Naive thymus-derived CD8-positive, alpha-beta T cell (primary cell): ENCODE data around the gene NAA40. TPM values are rescaled to one million over a fixed set of nuclear protein-coding genes. Genes with fewer than 3 reads are reported as not detected.

Experiments used
- ATAC-seq, 2 donors: fragments of 150-1000 bp; cut with Tn5 transposase in 1 of 2; sonication (Bioruptor Pico), chemical (Tn5 transposase) in 1 of 2; 1 replicate in 1 of 2; 2 replicates in 1 of 2; pipeline ENCODE4 v1.10.0; 2021; ENCODE audit warnings: mild to moderate bottlenecking in 2 of 2, moderate library complexity in 2 of 2
- POLR2A ChIA-PET: fragments of 350-600 bp; sonication (Branson Sonifier 250); formaldehyde crosslinking; loops from one replicate; lab custom pipeline; 2021; ENCODE audit warnings: antibody characterized with exemption; lab: Charles Lee
- DNase-seq, 10 donors: peaks; one replicate each; pipeline versions ENCODE4 v3.0.0 to v3.0.0-alpha.2; 2020 to 2022
- H3K27ac Mint-ChIP-seq, 10 donors: one replicate each; pipeline ENCODE4 v1.8.0; 2020 to 2022; ENCODE audit warnings: mild to moderate bottlenecking in 10 of 10, mixed read lengths in 10 of 10, moderate library complexity in 4 of 10, inconsistent platforms in 1 of 10
- H3K27me3 Mint-ChIP-seq, 5 donors: one replicate each; pipeline ENCODE4 v1.8.0; 2021 to 2022; ENCODE audit warnings: mixed read lengths in 5 of 5
- H3K36me3 Mint-ChIP-seq, 3 donors: one replicate each; pipeline ENCODE4 v1.8.0; 2020 to 2022; ENCODE audit warnings: mixed read lengths in 3 of 3, mild to moderate bottlenecking in 2 of 3, inconsistent platforms in 1 of 3
- H3K4me1 Mint-ChIP-seq, 4 donors: one replicate each; pipeline ENCODE4 v1.8.0; 2021 to 2022; ENCODE audit warnings: mixed read lengths in 4 of 4
- H3K4me3 Mint-ChIP-seq, 10 donors: one replicate each; pipeline ENCODE4 v1.8.0; 2020 to 2022; ENCODE audit warnings: mild to moderate bottlenecking in 10 of 10, mixed read lengths in 10 of 10, moderate library complexity in 6 of 10, inconsistent platforms in 1 of 10
- H3K9me3 Mint-ChIP-seq, 9 donors: one replicate each; pipeline ENCODE4 v1.8.0; 2020 to 2022; ENCODE audit warnings: mixed read lengths in 9 of 9, mild to moderate bottlenecking in 3 of 9, inconsistent platforms in 1 of 9, moderate library complexity in 1 of 9
- polyA plus RNA-seq, 3 donors: library from polyadenylated mRNA; unstranded; fragments of 300-500 nt; fragmentation: Illumina TruSeq; gene quantifications; one replicate each; pipeline ENCODE4 v1.2.3, GENCODE V29; 2021
- total RNA-seq, 8 experiments: library from RNA in 2 of 8; stranded (reverse) in 2 of 8; gene quantifications; one replicate each; pipeline ENCODE4 v1.2.3 and lab custom pipeline; 2021 to 2026

The NAA40 gene
- total and polyA plus RNA-seq, 5 experiments from 2014 or later = 6.2 to 28.0 (median 14.6) TPM

DNA sequence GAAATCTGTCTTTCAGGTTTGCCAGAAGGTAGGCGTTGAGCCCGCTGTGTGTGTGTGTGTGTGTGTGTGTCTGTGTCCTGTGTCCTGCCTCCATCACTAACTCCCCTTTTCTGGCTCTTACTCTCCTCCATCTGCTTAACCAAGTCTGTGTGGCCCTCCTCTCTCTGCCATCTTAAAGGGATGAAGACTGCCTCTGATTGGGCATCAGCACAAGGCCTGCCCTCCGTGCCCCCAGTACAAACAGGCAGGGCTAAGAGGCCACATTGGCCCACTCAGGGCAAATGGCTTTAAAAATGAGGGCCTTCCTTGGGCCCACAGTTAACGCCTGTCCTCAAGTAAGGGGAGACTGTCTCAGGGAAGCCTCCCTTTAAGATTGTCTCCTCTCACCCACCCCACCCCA is 32.7 kb upstream of the NAA40 start:
- Mint-ChIP-seq H3K27me3 (no peaks in the 10 kb centered on the region), H3K4me3 (no peak overlapping the region), H3K36me3 (peaks cover 3 to 73% (median 10%) of the 10 kb centered on the region in 3 donors), H3K9me3 (no peaks in the 10 kb centered on the region), H3K4me1 (peaks cover 0 to 22% (median 8%) of the 10 kb centered on the region in 4 donors), H3K27ac (peak overlapping the region in 3 of 10 donors; percentile 29 to 85 (median 60))
- POLR2A ChIA-PET = interaction anchor here (0.8 to 2.8 kb wide), 5 partner anchors 14 to 71 kb away, joined by 3 to 20 read pairs (median 3); partner anchors contain the start of gene MARK2
- no peak for DNase-seq
- ATAC-seq = no peak

DNA sequence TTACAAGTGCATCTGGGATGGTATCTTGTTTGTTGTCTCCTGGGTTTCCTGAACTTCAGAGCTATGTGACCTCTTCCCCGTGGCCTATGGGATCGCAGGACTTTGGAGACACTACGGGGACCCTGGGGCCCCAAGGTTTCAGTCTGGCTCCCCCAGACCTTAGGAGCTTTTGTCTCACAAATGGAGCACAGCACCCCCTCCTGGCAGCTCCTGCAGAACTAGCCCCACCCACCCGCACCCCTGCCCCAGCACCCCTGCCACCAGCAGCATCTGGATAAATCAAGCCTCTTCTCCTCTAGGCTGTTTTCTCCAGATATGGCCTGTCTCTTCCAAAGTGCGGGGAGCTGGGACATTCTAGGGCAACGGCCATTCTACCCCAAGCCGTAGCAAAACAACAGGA is 32.2 kb upstream of the NAA40 start:
- DNase-seq = peak; percentile 42 to 80 (median 56)
- Mint-ChIP-seq H3K4me3 (no peak overlapping the region), H3K4me1 (peaks cover 0 to 17% (median 6%) of the 10 kb centered on the region in 4 donors), H3K27me3 (no peaks in the 10 kb centered on the region), H3K27ac (peak overlapping the region in 3 of 10 donors; percentile 57 to 76 (median 70)), H3K9me3 (no peaks in the 10 kb centered on the region), H3K36me3 (peaks cover 0 to 68% (median 10%) of the 10 kb centered on the region in 3 donors)
- POLR2A ChIA-PET = interaction anchor here (0.8 to 2.8 kb wide), 6 partner anchors 14 to 71 kb away, joined by 3 to 20 read pairs (median 3); partner anchors contain the start of gene MARK2
- peak; percentile 65 to 75 for ATAC-seq

DNA sequence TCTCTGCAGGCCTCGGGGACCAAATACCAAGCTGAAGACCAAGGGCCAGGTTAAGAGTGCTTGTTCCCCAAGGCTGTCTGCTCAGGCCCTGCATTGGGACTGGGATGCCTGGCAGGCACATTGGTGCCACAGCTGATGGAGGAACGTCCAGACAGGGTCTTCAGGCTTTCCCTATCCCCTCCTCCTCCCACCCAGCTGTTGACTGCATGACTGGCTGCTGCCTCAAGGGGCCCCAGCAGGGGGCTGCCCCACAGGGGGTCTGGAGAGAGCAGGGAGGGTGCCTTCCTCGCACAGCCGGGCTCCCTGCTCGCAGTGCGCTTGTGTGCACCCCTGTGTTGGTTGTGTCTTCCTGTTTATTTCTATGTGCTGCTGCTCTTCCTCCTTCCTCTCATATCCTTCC is 31.7 kb upstream of the NAA40 start:
- Mint-ChIP-seq H3K9me3 (no peaks in the 10 kb centered on the region), H3K27ac (no peak overlapping the region), H3K36me3 (peaks cover 0 to 63% (median 7%) of the 10 kb centered on the region in 3 donors), H3K4me3 (no peak overlapping the region), H3K27me3 (no peaks in the 10 kb centered on the region), H3K4me1 (peaks cover 0 to 12% (median 5%) of the 10 kb centered on the region in 4 donors)
- DNase-seq (no peak), ATAC-seq (no peak)
- POLR2A ChIA-PET = interaction anchor here (0.8 to 2.8 kb wide), 6 partner anchors 15 to 72 kb away, joined by 3 to 20 read pairs (median 3); partner anchors contain the start of gene MARK2

DNA sequence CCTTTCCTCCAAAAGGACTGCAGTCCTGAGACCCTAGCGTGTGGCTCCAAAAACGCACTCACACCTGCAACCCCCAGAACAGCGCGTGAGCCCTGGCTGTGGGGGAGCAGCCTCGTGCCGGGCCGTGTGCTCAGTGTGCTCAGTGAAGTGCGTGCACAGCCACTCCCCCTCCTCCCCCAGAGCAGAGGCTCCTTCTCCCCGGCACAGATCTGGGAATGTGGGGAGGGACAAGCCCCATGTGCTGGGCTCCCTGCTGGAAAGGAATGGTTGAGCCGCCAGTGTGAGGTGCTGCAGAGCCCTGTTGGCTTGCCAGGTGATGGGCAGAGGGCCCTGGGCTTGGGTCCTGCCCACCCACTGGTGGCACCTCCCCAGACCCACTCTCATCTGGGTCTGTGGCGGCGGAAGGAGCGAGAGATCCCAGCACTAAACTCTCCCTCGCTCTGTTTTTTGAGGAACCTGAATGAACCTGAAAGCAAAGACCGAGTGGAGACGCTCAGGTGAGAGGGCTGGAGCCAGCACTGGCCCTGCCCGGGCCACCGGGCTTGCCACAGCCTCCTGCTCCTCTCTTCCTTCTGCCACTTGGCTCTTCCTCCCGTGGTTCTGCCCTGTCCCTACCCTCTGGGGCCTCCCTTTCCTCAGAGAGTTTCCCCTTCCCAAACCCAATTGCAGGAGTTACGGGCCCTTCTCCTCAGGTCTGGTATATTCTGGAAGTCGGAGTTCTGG is 30.8 kb upstream of the NAA40 start:
- no peaks in the 10 kb centered on the region for H3K9me3 Mint-ChIP-seq
- H3K4me1 Mint-ChIP-seq = peaks cover 0 to 12% (median 5%) of the 10 kb centered on the region in 4 donors
- no peak for DNase-seq
- no peak overlapping the region for H3K4me3 Mint-ChIP-seq
- no peak for ATAC-seq
- H3K36me3 Mint-ChIP-seq = peaks cover 0 to 56% (median 7%) of the 10 kb centered on the region in 3 donors
- no peak overlapping the region for H3K27ac Mint-ChIP-seq
- POLR2A ChIA-PET = no interaction called here
- no peaks in the 10 kb centered on the region for H3K27me3 Mint-ChIP-seq

DNA sequence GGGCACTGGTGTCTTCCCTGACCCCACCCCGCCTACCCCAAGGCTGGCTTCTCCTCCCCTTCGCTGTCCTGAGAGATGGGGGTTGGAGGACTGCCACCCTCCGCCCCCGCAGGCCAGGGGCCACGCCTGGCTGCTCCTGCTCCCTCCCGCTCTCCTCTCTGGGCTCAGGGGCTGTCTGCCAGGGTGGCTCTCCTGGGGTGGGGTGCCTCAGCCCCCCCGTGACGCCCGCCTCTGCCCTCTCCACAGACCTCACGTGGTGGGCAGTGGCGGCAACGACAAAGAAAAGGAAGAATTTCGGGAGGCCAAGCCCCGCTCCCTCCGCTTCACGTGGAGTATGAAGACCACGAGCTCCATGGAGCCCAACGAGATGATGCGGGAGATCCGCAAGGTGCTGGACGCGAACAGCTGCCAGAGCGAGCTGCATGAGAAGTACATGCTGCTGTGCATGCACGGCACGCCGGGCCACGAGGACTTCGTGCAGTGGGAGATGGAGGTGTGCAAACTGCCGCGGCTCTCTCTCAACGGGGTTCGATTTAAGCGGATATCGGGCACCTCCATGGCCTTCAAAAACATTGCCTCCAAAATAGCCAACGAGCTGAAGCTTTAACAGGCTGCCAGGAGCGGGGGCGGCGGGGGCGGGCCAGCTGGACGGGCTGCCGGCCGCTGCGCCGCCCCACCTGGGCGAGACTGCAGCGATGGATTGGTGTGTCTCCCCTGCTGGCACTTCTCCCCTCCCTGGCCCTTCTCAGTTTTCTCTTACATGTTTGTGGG is 30.0 kb upstream of the NAA40 start:
- Mint-ChIP-seq H3K36me3 (peaks cover 0 to 48% (median 3%) of the 10 kb centered on the region in 3 donors), H3K27me3 (no peaks in the 10 kb centered on the region), H3K4me1 (peaks cover 0 to 12% (median 4%) of the 10 kb centered on the region in 4 donors), H3K9me3 (no peaks in the 10 kb centered on the region), H3K27ac (no peak overlapping the region), H3K4me3 (peak overlapping the region in 1 of 10 donors; percentile 38)
- no peak for DNase-seq
- POLR2A ChIA-PET = interaction anchor here (1.2 kb wide), 1 partner anchor 70 kb away, joined by 3 read pairs; the partner anchor contains the start of gene MARK2
- no peak for ATAC-seq

DNA sequence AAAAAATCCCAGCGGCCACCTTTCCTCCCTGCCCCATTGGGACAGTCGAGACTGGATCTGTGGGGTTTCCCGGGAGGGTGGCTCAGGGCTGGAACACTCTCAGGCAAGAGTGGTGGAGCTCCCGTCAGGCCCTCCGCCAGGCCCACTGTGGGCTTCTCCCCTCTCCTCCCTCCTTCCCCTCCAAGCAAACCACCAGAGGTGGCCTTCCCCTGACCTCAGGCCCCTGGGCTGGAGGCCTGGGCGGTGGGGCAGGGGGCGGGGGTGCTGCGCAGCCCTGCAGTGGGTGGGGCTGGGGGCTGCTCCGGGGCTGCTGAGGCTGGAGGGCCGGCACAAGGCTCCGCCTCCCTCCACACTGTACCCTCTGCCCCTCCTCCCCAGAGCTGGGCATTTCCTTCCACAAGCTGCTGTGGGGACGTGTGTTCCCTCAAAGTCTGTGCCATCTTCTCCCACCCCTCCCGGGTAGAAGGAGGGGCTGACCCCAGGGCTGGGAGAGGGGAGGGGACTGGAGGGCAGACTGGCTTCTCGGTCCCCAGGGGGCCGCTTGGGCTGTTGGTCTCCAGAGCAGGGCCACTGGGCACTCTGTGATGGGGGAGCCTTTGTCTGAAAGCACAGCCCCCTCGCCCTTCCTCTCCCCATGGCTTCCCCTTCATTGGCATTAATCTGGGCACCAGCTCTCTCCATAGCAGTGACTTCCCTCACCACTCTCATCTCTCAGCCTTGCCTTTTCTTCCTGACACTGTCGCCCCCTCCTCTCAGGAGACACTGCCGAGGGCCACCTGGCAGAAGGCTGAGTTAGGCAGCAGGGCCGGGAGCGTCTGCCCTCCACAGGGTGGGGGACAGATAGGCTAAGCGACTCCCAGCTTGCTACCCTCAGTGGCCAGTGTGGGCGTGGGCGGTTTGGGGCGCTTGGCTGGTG is 29.0 kb upstream of the NAA40 start:
- DNase-seq (no peak), ATAC-seq (no peak)
- peak overlapping the region in 1 of 10 donors; percentile 28 for H3K4me3 Mint-ChIP-seq
- no peaks in the 10 kb centered on the region for H3K27me3 Mint-ChIP-seq
- POLR2A ChIA-PET = interaction anchor here (0.5 to 1.2 kb wide), 2 partner anchors 71 to 1272 kb away, joined by 3 read pairs; partner anchors contain the start of gene MARK2
- H3K36me3 Mint-ChIP-seq = peaks cover 0 to 38% (median 2%) of the 10 kb centered on the region in 3 donors
- no peaks in the 10 kb centered on the region for H3K9me3 Mint-ChIP-seq
- H3K4me1 Mint-ChIP-seq = peaks cover 0 to 12% (median 5%) of the 10 kb centered on the region in 4 donors
- peak overlapping the region in 4 of 10 donors; percentile 25 to 72 (median 36) for H3K27ac Mint-ChIP-seq

DNA sequence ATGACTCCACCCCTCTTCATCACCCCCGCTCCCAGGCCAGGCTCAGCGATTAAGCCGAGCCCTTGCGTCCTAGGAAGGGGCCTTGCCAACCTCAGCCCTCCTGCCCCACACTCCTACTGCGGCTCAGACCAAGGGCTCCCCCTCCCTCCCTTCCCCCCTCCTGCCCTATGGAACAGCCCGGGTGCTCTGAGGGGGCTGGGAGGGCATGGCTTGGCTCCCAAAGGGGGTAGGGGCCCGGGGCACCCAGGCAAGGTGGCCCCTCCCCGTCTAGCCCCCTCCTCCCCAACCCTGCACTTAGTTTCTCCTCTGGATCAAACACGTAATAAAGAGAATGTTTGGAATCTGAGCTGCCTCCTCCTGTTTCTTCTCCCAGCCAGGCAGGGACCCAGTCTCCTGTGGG is 28.1 kb upstream of the NAA40 start:
- no peak for DNase-seq
- ATAC-seq = no peak
- Mint-ChIP-seq H3K27me3 (no peaks in the 10 kb centered on the region), H3K36me3 (peaks cover 0 to 30% (median 2%) of the 10 kb centered on the region in 3 donors), H3K4me1 (peaks cover 0 to 17% (median 7%) of the 10 kb centered on the region in 4 donors), H3K27ac (peak overlapping the region in 1 of 10 donors; percentile 71), H3K9me3 (no peaks in the 10 kb centered on the region), H3K4me3 (peak overlapping the region in 1 of 10 donors; percentile 54)
- POLR2A ChIA-PET = no interaction called here

DNA sequence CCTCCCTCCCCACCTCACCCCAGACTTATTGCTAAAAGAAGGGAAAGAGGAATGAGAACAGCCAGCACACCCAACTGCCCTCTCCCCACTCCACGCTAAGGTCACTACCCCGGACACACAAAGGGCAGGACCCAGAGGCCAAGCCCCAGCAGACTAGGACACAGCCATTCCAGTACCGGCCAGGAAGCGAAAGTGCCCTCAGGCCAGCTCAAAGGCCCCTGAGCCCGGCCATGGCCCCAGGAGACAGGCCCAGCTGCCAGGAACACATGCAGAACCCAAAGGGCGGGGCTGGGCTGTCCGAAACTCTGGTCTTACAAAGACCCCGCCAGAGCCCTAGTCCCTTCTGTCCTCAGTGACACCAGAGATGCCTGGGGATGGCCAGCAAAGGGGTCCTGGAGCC is 27.4 kb upstream of the NAA40 start:
- Mint-ChIP-seq H3K27ac (peak overlapping the region in 3 of 10 donors; percentile 17 to 71 (median 62)), H3K36me3 (peaks cover 0 to 24% (median 1%) of the 10 kb centered on the region in 3 donors), H3K27me3 (no peaks in the 10 kb centered on the region), H3K9me3 (no peaks in the 10 kb centered on the region), H3K4me1 (peaks cover 3 to 17% (median 9%) of the 10 kb centered on the region in 4 donors), H3K4me3 (no peak overlapping the region)
- ATAC-seq (no peak), DNase-seq (no peak)
- POLR2A ChIA-PET = no interaction called here

DNA sequence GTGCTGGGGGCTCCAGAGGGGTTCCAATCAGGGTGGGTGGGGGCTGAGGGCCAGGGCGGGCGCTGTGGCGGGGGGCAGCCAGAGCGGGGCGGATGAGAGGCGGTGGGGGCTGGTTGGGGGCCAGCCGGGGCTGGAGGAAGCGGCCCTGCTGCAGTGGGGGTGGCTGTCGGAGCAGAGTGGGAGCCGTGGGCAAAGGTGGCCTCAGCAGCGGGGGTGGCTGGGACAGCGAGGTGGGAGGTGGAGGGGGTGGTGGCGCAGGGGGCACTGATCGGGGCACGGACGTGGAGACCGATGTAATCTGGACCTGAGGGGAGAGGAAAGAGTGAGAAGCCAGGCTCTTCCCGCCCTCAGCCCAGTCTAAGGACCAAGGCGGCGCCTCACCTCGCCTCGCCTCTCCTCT is 26.9 kb upstream of the NAA40 start:
- ATAC-seq = no peak
- H3K27me3 Mint-ChIP-seq = no peaks in the 10 kb centered on the region

DNA sequence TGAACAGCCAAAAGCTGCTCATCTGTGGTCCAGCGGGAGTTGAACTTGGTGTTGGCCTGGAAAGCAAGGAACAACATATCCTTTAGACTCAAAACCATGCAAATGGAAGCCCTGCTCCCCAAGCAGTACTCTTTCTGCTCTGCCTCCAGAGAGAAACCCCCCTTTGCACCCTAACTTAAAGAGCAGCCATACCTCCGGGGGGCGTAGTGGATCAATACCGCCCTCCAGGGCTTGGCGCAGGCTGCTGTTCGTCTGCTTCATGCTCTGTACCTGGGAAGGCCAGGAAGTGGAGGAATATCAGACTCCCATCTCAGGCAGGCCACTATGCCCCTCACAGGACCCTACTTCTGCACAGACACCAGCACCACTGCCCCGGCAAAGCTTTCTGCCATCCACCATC is 26.1 kb upstream of the NAA40 start:
- Mint-ChIP-seq H3K27ac (no peak overlapping the region), H3K27me3 (no peaks in the 10 kb centered on the region), H3K9me3 (no peaks in the 10 kb centered on the region), H3K36me3 (peaks cover 0 to 21% (median 0%) of the 10 kb centered on the region in 3 donors), H3K4me3 (peak overlapping the region in 1 of 10 donors; percentile 48), H3K4me1 (peaks cover 6 to 16% (median 10%) of the 10 kb centered on the region in 4 donors)
- no peak for DNase-seq
- ATAC-seq = no peak
- POLR2A ChIA-PET = no interaction called here

More for the DNA sequence above, 26.9 kb upstream of the NAA40 start:
- Mint-ChIP-seq H3K4me3 (no peak overlapping the region), H3K4me1 (peaks cover 3 to 14% (median 8%) of the 10 kb centered on the region in 4 donors), H3K36me3 (peaks cover 0 to 22% (median 0%) of the 10 kb centered on the region in 3 donors), H3K27ac (no peak overlapping the region), H3K9me3 (no peaks in the 10 kb centered on the region)
- POLR2A ChIA-PET = no interaction called here
- DNase-seq = no peak

DNA sequence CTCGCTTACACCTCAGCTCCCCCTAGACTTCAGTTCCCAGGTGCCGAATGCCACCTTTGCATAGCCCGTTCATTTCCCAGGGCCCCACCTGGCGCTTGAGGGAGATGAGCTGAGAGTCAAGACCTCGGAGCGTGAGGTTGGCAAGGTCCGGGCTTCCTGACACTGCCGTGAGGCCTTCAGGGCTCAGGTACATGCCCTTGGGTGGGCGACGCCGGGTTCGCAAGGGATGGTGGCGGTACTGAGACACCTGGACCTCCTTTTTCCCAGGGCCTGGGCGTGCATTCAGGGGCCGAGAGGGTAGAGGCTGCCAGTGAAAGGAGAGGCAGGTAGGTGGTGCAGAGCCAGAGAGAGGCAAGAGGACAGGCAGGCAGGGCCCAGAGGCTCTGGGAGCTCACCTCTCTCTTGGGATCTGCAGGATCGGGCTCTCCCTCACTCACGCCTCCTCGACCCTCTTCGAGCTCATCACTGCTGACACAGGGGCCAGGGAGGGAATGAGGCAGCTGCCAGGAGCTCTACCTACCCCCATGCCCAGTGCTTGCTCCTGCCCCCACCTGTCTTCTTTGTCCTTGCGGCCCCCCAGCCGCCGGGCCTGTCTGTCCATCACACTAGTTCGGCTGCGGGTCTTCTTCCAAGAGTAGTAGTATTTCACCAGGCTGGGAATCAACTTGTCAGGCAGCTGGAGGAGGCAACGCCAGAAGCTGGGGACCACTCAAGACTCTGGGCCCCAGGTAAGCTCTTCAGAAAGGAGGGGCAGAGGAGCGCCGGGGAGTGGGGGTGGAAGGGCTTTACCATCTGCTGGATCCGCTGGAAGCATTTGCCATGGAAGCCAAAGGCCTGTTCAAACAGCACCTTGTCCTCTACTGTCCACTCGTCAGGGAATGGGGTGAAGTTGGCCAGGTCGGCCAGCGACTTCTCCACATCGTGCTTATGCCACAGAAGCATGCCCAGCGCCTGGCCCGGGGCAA is 24.7 kb upstream of the NAA40 start:
- ATAC-seq (no peak), DNase-seq (no peak)
- Mint-ChIP-seq H3K27ac (no peak overlapping the region), H3K27me3 (no peaks in the 10 kb centered on the region), H3K9me3 (no peaks in the 10 kb centered on the region), H3K4me3 (peak overlapping the region in 4 of 10 donors; percentile 2 to 70 (median 26)), H3K36me3 (peaks cover 0 to 12% (median 0%) of the 10 kb centered on the region in 3 donors), H3K4me1 (peaks cover 11 to 27% (median 18%) of the 10 kb centered on the region in 4 donors)
- POLR2A ChIA-PET = interaction anchor here (0.6 to 1.5 kb wide), 5 partner anchors 17 to 644 kb away, joined by 3 to 9 read pairs (median 3); partner anchors contain the start of gene MARK2
